Measurements from ENCODE around the gene FGD3. TPM values are rescaled to one million over a fixed set of nuclear protein-coding genes. Genes with fewer than 3 reads are reported as not detected.

FGD3 gene
- total and polyA plus RNA-seq, 2 of the 8 experiments (the other 6 are each of a cell fraction or from before 2014, with no cell fraction given) = 1.4 to 1.9 TPM

DNA sequence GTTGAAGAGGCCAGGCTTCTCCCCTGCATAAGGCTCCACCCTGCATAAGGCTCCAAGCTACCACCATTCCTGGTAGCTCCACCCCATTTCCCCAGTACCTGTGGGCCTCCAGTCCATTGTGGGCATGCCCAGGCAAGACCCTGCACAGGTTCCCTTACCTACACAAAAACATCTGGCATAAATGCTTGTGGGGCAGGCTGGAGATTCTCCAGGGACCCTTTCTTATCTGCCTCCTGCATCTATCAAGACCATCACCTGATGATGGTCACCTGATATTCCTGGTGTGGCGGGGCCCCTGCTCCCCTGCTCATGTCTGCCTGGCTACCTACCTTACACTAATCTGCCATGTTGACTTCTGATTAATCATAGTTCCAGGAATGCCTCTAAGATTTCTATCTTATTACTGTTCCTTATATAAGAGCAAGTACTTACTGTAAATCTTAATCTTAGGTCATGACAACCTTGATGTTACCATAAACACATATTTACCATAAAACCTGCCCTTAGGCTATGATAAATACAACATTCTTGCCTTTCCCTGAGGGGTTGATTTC lies 41.0 kb downstream of the FGD3 start:
- Histone ChIP-seq H3K56ac (replicated peaks; ENCODE audit: insufficient read length, low read depth, low read length) (no peak overlapping the region), H2BK120ac (replicated peaks; ENCODE audit: low read depth, low read length) (peak overlapping the region; percentile 100), H3K4ac (replicated peaks; ENCODE audit: insufficient read length, low read depth, low read length) (peak overlapping the region; percentile 92), H2AFZ (ENCODE audit: low read length) (no peak overlapping the region), H3K9ac (replicated peaks in 1 of 4; ENCODE audit: extremely low read depth in 1 of 4, low read depth in 3 of 4, low read length in 3 of 4) (no peak overlapping the region), H2BK12ac (ENCODE audit: low read depth, low read length) (peak overlapping the region; percentile 98; the same call in 1 of the 2 replicates), H4K20me1 (replicated peaks in 1 of 2; ENCODE audit: control insufficient read depth in 1 of 2, insufficient read depth in 2 of 2, low read length in 2 of 2) (no peaks in the 10 kb centered on the region), H4K8ac (ENCODE audit: extremely low read depth, insufficient read depth, low read length) (no peak overlapping the region), H2BK15ac (ENCODE audit: low read length) (no peak overlapping the region), H3K4me1 (replicated peaks in 1 of 4; ENCODE audit: control insufficient read depth in 3 of 4, insufficient read depth in 4 of 4, low read length in 3 of 4) (peaks cover 5 to 17% (median 11%) of the 10 kb centered on the region in 4 experiments; a peak in 6 of 7 replicates), H3K27me3 (replicated peaks in 1 of 4; ENCODE audit: control insufficient read depth in 3 of 4, extremely low read depth in 1 of 4, insufficient read depth in 3 of 4, low read length in 3 of 4) (no peaks in the 10 kb centered on the region), H3K9me3 (ENCODE audit: insufficient read depth in 2 of 2, low read depth in 1 of 2, low read length in 1 of 2) (peaks cover 31 to 35% of the 10 kb centered on the region in 2 experiments), H2BK20ac (ENCODE audit: low read length) (peak overlapping the region; percentile 100; the same call in 1 of the 2 replicates), H2BK5ac (ENCODE audit: low read depth, low read length) (peak overlapping the region; percentile 96; the same call in 1 of the 2 replicates), H3K36me3 (ENCODE audit: control insufficient read depth in 2 of 4, insufficient read depth in 4 of 4, low read length in 3 of 4) (peaks cover 0 to 4% (median 0%) of the 10 kb centered on the region in 4 experiments; a peak in 2 of 8 replicates), H3K14ac (ENCODE audit: insufficient read length) (no peak overlapping the region), H3K23ac (ENCODE audit: insufficient read length) (no peak overlapping the region), H3K4me3 (ENCODE audit: extremely low read depth in 1 of 4, insufficient read depth in 2 of 4, low read depth in 3 of 4, low read length in 4 of 4) (no peak overlapping the region), H3K23me2 (ENCODE audit: low read depth, low read length) (no peaks in the 10 kb centered on the region), H3K18ac (ENCODE audit: extremely low read depth, low read length) (peak overlapping the region; percentile 84), H2AK5ac (ENCODE audit: low read depth, low read length) (peak overlapping the region; percentile 57; the same call in 1 of the 2 replicates), H4K91ac (replicated peaks; ENCODE audit: insufficient read length, low read length) (peak overlapping the region; percentile 99), H4K5ac (ENCODE audit: insufficient read length, low read depth, low read length) (peak overlapping the region; percentile 60), H3K79me1 (ENCODE audit: low read depth, low read length) (no peaks in the 10 kb centered on the region), H3K79me2 (ENCODE audit: control insufficient read depth in 1 of 2, insufficient read depth in 2 of 2, low read length in 2 of 2) (no peaks in the 10 kb centered on the region), H3K4me2 (ENCODE audit: insufficient read depth in 1 of 2, low read depth in 2 of 2, low read length in 2 of 2) (no peak overlapping the region), H3K27ac (ENCODE audit: low read depth, low read length) (peak overlapping the region; percentile 71; the same call in 1 of the 2 replicates)
- FAIRE-seq = no peak
- ChIA-PET POLR2A (ENCODE audit: partially characterized antibody) (no interaction called here), CTCF (ENCODE audit: partially characterized antibody) (interaction anchor here (0.7 to 2.9 kb wide), 2 partner anchors 15 to 23 kb away, joined by 3 to 18 read pairs; no protein-coding TSS in a partner anchor)
- TF ChIP-seq CHD1 (IDR thresholded peaks at IDR 0.05; ENCODE audit: low read depth, low read length) (no peak), CREB1 (IDR thresholded peaks at IDR 0.05) (no peak), TAF1 (IDR thresholded peaks at IDR 0.05; ENCODE audit: low read depth, low read length) (0 out of 2 replicates have a peak, but pooled peaks have one; percentile 22)
- no peak for DNase-seq (ENCODE audit: low read depth in 1 of 2, low spot score in 2 of 2)
- WGBS, 2 experiments (ENCODE audit: extremely low coverage in 1 of 2, insufficient coverage in 1 of 2, insufficient read length in 1 of 2, insufficient replicate concordance in 2 of 2, low coverage in 1 of 2, low lambda C conversion rate in 2 of 2, missing lambda C conversion rate in 1 of 2) = 95% methylated on average over 1 of the region's 1 CpG; no CpG with 5 or more reads in 1 of the 2 experiments

All from H1 (cell line).